Neural cell (in vitro differentiated cells): ENCODE measurements around the gene SPINT1. TPM values are rescaled to one million over a fixed set of nuclear protein-coding genes. Genes with fewer than 3 reads are reported as not detected.

Experiments used
- H2AFZ ChIP-seq: fragments of 200-600, 300-800 bp; sonication (generic), shearing (Covaris generic); 2 replicates; pipeline ENCODE4 v1.6.0; 2014; ENCODE audit warnings: low read depth, mild to moderate bottlenecking, antibody characterized with exemption, low read length, moderate library complexity
- H3F3A ChIP-seq: fragments of 200-600 bp; shearing (Covaris generic); 2 replicates; pipeline ENCODE4 v1.6.1; 2016; ENCODE audit warnings: mild to moderate bottlenecking, moderate library complexity, mixed read lengths, antibody characterized with exemption, low read length; ENCODE audit not compliant: insufficient read depth, poor library complexity, severe bottlenecking
- H3K27ac ChIP-seq: fragments of 200-600, 300-800 bp; sonication (generic), shearing (Covaris generic); 2 replicates; pipeline ENCODE4 v1.5.1; 2014; ENCODE audit warnings: mild to moderate bottlenecking, low read length, moderate library complexity
- H3K27me3 ChIP-seq: fragments of 300-800, 200-600 bp; sonication (generic), shearing (Covaris generic); 2 replicates; pipeline ENCODE4 v1.6.0; 2014; ENCODE audit warnings: mild to moderate bottlenecking, low read depth, low read length, moderate library complexity; ENCODE audit not compliant: insufficient read depth
- H3K36me3 ChIP-seq: fragments of 300-800, 200-600 bp; sonication (generic), shearing (Covaris generic); 2 replicates; pipeline ENCODE4 v1.5.1; 2014; ENCODE audit warnings: mild to moderate bottlenecking, antibody characterized with exemption, low read length, moderate library complexity; ENCODE audit not compliant: insufficient read depth
- H3K4me2 ChIP-seq: fragments of 300-800, 200-600 bp; sonication (generic), shearing (Covaris generic); 2 replicates; pipeline ENCODE4 v1.6.0; 2014; ENCODE audit warnings: mild to moderate bottlenecking, low read length
- H3K4me3 ChIP-seq: fragments of 300-800, 200-600 bp; sonication (generic), shearing (Covaris generic); 2 replicates; pipeline ENCODE4 v1.5.1; 2014; ENCODE audit warnings: mild to moderate bottlenecking, low read length, moderate library complexity
- H3K79me2 ChIP-seq: fragments of 200-600 bp; shearing (Covaris generic); replicated peaks from 2 replicates; pipeline ENCODE4 v1.6.0; 2014; ENCODE audit warnings: mild to moderate bottlenecking, low read length, moderate library complexity; ENCODE audit not compliant: insufficient read depth
- H3K9ac ChIP-seq: fragments of 300-800, 200-600 bp; sonication (generic), shearing (Covaris generic); 2 replicates; pipeline ENCODE4 v1.6.1; 2016; ENCODE audit warnings: mild to moderate bottlenecking, low read length, mixed read lengths
- H3K9me2 ChIP-seq: fragments of 200-600 bp; shearing (Covaris generic); 2 replicates; pipeline ENCODE4 v1.6.1; 2016; ENCODE audit warnings: mild to moderate bottlenecking, low read length, mixed read lengths; ENCODE audit not compliant: insufficient read depth
- H3K9me3 ChIP-seq: fragments of 200-600, 300-800 bp; sonication (generic), shearing (Covaris generic); 2 replicates; pipeline ENCODE4 v1.6.1; 2016; ENCODE audit warnings: mild to moderate bottlenecking, mixed run types, low read length, moderate library complexity, mixed read lengths
- H4K20me1 ChIP-seq: fragments of 200-600 bp; shearing (Covaris generic); 2 replicates; pipeline ENCODE4 v1.6.1; 2016; ENCODE audit warnings: mild to moderate bottlenecking, mixed run types; ENCODE audit not compliant: insufficient read depth
- EP300 ChIP-seq: fragments of 450-650 bp; conservative IDR thresholded peaks from 2 replicates; pipeline ENCODE4 v1.6.1; 2014; ENCODE audit warnings: antibody characterized with exemption, mild to moderate bottlenecking, moderate library complexity; ENCODE audit not compliant: poor library complexity, severe bottlenecking
- EZH2 ChIP-seq: fragments of 200-600, 300-800 bp; shearing (Covaris generic), sonication (generic); IDR thresholded peaks from 2 replicates; pipeline ENCODE4 v1.6.1; 2014; ENCODE audit warnings: antibody characterized with exemption, low read length, borderline replicate concordance, mild to moderate bottlenecking; ENCODE audit not compliant: insufficient read depth, poor library complexity, severe bottlenecking
- MXI1 ChIP-seq: fragments of 450-650 bp; conservative IDR thresholded peaks from 2 replicates; pipeline ENCODE4 v1.6.1; 2014; ENCODE audit warnings: antibody characterized with exemption, mild to moderate bottlenecking; ENCODE audit not compliant: poor library complexity, severe bottlenecking
- POLR2AphosphoS5 ChIP-seq: IDR thresholded peaks from 2 replicates; pipeline ENCODE4 v1.6.1; 2012
- RAD21 ChIP-seq: fragments of 450-650 bp; conservative IDR thresholded peaks from 2 replicates; pipeline ENCODE4 v1.6.1; 2014; ENCODE audit warnings: antibody characterized with exemption, mild to moderate bottlenecking, moderate library complexity
- SMC3 ChIP-seq: fragments of 450-650 bp; conservative IDR thresholded peaks from 2 replicates; pipeline ENCODE4 v1.6.1; 2014; ENCODE audit warnings: antibody characterized with exemption, mild to moderate bottlenecking, moderate library complexity; ENCODE audit not compliant: poor library complexity
- TAF1 ChIP-seq: IDR thresholded peaks from 2 replicates; pipeline ENCODE4 v1.6.1; 2012; ENCODE audit warnings: low read depth
- polyA plus RNA-seq: library from polyadenylated mRNA; depleted of rRNA; stranded (reverse); fragments of >200 nt; gene quantifications from 2 replicates; pipeline ENCODE4 v1.2.3, GENCODE V29; 2014
- TF ChIP-seq, protein P1 (sequence below): IDR thresholded peaks from 2 replicates; pipeline ENCODE4 v1.6.1; 2012; ENCODE audit warnings: borderline replicate concordance
- TF ChIP-seq, protein P2 (sequence below): fragments of 450-650 bp; IDR thresholded peaks from 2 replicates; pipeline ENCODE4 v1.5.1; 2014; ENCODE audit warnings: antibody characterized with exemption, mild to moderate bottlenecking, moderate library complexity; ENCODE audit not compliant: poor library complexity, severe bottlenecking

The SPINT1 gene
- polyA plus RNA-seq, 1 donor from 2014 or later, result 0.68 TPM

DNA sequence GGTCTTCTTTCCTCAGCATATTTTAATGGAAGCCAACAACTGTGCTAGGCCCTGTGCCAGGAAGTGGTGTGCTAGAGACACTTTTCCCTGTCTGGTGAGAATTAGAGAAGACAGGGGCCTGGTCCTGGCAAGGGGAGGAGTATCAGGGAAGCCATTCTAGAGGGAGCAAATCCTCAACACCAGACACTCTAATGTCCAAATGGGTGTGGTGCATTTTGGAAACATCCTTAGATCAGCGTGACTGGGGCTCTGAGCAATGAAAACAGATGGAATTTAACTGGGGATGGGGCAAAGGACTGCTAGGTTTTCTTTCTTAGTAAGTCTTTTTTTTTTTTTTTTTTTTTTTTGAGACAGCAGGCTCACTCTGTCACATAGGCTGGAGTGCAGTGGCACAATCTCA lies 42.7 kb downstream of the SPINT1 start:
- Histone ChIP-seq H3K36me3 (no peaks in the 10 kb centered on the region), H3K4me3 (no peak overlapping the region), H3K27ac (no peak overlapping the region), H4K20me1 (no peaks in the 10 kb centered on the region), H3K9ac (no peak overlapping the region), H3K4me2 (no peak overlapping the region), H2AFZ (no peak overlapping the region), H3K27me3 (no peaks in the 10 kb centered on the region), H3K9me3 (no peaks in the 10 kb centered on the region), H3K79me2 (no peaks in the 10 kb centered on the region), H3F3A (no peaks in the 10 kb centered on the region), H3K9me2 (no peaks in the 10 kb centered on the region)
- TF ChIP-seq EZH2 (no peak), SMC3 (no peak), TAF1 (no peak), RAD21 (no peak), POLR2AphosphoS5 (no peak), MXI1 (no peak), EP300 (no peak)
- TF ChIP-seq, protein P1, sequence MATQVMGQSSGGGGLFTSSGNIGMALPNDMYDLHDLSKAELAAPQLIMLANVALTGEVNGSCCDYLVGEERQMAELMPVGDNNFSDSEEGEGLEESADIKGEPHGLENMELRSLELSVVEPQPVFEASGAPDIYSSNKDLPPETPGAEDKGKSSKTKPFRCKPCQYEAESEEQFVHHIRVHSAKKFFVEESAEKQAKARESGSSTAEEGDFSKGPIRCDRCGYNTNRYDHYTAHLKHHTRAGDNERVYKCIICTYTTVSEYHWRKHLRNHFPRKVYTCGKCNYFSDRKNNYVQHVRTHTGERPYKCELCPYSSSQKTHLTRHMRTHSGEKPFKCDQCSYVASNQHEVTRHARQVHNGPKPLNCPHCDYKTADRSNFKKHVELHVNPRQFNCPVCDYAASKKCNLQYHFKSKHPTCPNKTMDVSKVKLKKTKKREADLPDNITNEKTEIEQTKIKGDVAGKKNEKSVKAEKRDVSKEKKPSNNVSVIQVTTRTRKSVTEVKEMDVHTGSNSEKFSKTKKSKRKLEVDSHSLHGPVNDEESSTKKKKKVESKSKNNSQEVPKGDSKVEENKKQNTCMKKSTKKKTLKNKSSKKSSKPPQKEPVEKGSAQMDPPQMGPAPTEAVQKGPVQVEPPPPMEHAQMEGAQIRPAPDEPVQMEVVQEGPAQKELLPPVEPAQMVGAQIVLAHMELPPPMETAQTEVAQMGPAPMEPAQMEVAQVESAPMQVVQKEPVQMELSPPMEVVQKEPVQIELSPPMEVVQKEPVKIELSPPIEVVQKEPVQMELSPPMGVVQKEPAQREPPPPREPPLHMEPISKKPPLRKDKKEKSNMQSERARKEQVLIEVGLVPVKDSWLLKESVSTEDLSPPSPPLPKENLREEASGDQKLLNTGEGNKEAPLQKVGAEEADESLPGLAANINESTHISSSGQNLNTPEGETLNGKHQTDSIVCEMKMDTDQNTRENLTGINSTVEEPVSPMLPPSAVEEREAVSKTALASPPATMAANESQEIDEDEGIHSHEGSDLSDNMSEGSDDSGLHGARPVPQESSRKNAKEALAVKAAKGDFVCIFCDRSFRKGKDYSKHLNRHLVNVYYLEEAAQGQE, result no peak
- TF ChIP-seq, protein P2, sequence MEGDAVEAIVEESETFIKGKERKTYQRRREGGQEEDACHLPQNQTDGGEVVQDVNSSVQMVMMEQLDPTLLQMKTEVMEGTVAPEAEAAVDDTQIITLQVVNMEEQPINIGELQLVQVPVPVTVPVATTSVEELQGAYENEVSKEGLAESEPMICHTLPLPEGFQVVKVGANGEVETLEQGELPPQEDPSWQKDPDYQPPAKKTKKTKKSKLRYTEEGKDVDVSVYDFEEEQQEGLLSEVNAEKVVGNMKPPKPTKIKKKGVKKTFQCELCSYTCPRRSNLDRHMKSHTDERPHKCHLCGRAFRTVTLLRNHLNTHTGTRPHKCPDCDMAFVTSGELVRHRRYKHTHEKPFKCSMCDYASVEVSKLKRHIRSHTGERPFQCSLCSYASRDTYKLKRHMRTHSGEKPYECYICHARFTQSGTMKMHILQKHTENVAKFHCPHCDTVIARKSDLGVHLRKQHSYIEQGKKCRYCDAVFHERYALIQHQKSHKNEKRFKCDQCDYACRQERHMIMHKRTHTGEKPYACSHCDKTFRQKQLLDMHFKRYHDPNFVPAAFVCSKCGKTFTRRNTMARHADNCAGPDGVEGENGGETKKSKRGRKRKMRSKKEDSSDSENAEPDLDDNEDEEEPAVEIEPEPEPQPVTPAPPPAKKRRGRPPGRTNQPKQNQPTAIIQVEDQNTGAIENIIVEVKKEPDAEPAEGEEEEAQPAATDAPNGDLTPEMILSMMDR, result no peak

DNA sequence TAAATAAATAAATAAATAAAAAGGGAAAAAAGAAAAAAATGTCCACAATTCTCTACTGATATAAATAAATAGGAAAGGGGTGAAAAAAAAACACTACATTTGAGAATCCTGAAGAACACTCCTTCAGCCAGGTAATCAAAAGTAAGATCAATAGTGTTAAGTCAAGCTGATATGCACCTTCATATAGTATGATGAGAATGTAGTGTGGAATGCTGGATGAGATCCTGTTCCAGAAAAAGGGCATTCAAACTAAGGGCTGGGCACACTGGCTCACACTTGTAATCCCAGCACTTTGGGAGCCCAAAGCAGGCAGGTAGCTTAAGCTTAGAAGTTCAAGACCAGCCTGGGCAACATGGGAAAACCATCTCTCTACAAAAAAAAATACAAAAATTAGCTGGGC lies 45.3 kb downstream of the SPINT1 start:
- no peak overlapping the region for H3K4me2 ChIP-seq
- H3K36me3 ChIP-seq, result no peaks in the 10 kb centered on the region
- H4K20me1 ChIP-seq, result no peaks in the 10 kb centered on the region
- H3K27ac ChIP-seq, result no peak overlapping the region
- H3K27me3 ChIP-seq, result no peaks in the 10 kb centered on the region
- TF ChIP-seq MXI1 (no peak), RAD21 (no peak), POLR2AphosphoS5 (no peak), TAF1 (no peak), EP300 (no peak), EZH2 (no peak), SMC3 (no peak)
- TF ChIP-seq, protein P2, result no peak
- TF ChIP-seq, protein P1, result no peak
- H3F3A ChIP-seq, result no peaks in the 10 kb centered on the region
- no peak overlapping the region for H2AFZ ChIP-seq
- H3K9me3 ChIP-seq, result no peaks in the 10 kb centered on the region
- H3K79me2 ChIP-seq, result no peaks in the 10 kb centered on the region
- no peak overlapping the region for H3K4me3 ChIP-seq
- H3K9me2 ChIP-seq, result no peaks in the 10 kb centered on the region
- no peak overlapping the region for H3K9ac ChIP-seq
